ENCODE measurements around the gene ABL1.

ABL1 gene

DNA sequence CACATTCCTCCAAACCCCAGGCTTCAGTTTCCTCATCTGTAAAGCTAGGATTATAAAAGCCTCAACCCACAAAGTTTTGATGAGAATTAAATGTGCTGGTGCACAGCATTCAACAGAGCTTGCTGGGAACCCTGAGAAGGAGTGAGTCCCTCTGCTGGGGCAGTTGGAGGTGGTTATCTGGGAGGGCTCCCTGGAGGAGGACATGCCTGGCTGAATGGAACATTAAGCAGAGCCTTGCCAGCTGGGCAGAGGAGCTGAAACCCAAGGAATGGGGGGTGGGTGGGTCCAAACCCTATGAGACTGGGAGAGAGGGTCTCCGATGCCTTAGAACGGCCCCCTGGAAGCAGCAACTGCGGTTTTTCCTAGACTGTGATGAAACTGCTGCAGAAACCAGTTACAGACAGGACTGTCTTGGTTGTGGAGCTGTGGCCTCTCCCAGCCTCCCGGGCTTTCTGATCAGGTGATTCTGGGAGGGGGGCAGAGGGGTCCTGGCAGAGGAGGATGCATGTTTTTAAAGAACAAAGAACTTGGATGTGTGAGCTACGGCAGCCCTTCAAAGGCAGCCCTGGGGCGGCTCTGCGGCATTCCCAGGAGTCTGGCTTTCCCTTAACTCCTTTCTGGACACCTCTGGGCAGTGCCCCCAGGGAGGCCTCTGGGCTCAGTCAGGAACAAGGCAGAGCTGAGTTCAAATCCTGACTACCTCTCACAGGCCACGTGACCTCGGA, 83.2 kb downstream of the ABL1 start:
- no peak for DNase-seq (ENCODE audit: low spot score)

DNA sequence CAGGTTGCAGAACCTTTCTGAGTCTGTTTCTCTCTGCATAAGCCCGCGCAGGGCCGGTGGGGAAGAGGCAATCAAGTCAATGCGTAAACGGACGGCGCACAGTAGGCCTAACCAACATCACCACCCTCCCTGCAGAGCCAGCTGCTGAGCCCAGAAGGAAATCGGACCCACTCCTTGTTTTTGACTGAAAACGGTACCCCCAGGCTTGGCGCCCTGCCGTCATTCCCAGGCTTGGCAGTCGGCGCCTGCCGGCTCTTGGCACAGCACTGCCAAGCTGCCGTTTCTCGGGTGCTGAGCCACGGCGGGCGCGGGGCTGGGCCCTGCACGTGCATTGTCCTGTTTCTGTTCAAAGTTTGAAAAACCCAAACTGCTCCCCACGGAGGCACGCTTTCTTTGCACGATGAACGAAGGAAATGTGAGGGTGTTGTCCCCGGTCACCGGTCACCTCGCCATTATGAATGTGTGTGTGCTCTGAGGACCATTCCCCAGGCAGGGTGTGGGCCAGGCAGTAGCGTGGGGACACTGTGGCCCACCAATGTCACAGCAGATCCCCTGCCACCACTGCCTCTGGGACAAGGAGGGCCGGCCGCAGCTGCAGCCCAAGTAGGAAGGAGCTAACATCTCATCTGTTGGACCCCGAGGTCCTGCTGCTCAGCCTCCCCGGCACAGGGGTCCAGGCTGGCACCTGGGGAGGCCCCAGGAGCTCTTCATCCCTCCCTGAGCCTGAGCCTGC, 83.9 kb downstream of the ABL1 start:
- peak; percentile 35 for DNase-seq (ENCODE audit: low spot score)

DNA sequence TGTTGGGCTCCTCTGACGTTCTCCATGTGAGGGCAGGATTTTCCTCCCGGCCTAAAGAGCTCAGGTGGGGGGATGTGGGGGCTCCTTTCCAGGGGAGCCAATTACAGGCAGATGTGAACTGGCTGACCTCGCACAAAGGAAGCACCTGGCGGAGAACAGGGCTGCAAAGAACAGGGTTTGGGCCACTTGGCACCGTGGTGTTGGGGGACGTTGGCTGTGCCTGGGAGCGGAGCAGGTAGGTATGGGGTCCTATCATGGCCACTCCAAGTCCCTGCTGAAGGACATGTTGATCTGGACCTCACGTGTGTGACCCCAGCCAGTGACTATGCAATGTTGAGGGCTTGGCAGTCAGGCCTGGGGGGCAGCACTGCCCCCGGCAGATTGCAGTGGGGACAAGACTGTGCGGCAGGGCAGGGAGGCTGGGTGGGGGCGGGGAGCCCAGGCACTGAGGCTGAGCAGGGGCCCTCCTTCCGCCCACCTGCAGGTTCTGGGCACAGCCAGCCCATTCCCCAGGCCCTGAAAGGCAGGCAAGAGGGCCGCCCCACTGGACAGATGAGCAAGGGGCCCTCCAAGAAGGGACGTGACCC, 84.6 kb downstream of the ABL1 start:
- DNase-seq (ENCODE audit: low spot score) = no peak

DNA sequence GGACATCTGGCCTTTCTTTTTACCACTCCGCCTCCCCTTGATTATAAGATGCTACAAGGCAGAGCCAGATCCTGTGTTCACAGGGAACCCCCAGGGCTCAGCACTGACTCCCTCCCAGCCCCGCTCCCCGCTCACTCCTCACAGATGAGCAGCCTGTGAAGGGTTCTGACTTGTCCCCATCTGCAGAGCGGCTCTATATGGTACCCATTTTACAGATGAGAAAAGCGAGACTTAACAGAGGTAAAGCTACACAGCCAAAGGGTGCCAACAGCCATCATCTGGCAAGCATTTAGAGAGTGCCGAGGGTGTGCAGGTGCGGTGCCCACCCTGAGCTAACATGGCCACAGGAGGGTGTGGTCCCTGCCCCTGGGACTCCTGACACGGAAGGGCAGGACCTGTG, 85.2 kb downstream of the ABL1 start:
- DNase-seq (ENCODE audit: low spot score) = no peak

DNA sequence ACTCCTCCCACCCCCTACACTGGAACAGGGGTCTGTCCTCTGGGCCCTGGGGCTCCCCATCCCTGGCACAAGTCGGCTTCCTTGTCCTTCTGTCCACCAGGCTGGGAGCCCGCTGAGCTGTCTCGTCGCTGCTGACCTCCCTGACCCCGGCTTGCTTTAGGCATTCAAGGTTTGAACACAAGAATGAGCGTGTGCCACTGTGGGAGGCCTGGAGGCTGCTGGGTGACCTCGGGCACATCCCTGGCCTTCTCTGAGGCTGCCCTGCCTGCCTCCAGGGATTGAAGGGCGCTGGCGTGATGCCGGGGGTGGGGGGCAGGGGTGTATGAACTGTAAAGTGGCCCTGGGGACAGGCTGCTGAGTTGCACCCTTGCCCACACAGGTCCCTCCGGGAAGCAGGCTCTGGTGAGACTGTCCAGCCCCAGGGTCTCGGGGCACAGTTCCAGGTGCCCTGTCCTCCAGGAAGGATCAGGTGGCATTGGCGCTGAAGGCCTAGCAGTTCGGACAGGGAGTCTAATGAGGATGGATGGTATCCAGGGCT, 85.8 kb downstream of the ABL1 start:
- DNase-seq (ENCODE audit: low spot score) = no peak

DNA sequence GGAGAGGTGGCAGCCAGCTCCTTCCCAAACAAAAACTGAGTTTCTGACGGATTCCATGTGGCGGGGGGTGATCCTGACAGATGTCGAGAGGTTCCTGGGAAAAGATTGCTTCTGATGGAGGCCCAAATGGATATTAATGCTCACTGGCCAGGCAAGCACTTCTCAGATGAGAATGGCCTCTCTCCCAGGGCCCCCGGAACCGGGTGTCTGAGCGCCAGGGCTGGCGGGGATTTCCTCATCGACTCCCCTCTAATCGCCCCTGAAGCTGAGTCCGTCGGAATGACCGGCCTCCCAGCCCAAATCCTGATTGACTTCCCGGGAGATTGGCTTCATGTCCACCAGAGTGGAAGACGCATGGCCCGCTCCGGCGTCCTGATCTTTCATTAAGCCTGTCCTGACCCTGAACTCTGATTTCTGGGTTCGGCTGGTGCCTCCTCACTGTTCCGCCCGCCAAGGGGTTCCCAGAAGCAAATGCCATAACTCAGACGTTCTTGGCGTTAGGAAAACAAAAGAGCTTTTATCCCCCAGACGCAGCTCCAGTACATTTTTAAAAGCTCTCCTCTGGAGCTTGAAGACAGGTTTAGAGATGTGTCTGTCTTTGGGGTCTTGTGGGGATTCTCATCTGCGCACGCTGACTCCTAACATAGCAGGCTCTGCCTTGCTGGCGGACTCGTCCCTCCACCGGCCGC, 86.4 kb downstream of the ABL1 start:
- DNase-seq (ENCODE audit: low spot score) = no peak

DNA sequence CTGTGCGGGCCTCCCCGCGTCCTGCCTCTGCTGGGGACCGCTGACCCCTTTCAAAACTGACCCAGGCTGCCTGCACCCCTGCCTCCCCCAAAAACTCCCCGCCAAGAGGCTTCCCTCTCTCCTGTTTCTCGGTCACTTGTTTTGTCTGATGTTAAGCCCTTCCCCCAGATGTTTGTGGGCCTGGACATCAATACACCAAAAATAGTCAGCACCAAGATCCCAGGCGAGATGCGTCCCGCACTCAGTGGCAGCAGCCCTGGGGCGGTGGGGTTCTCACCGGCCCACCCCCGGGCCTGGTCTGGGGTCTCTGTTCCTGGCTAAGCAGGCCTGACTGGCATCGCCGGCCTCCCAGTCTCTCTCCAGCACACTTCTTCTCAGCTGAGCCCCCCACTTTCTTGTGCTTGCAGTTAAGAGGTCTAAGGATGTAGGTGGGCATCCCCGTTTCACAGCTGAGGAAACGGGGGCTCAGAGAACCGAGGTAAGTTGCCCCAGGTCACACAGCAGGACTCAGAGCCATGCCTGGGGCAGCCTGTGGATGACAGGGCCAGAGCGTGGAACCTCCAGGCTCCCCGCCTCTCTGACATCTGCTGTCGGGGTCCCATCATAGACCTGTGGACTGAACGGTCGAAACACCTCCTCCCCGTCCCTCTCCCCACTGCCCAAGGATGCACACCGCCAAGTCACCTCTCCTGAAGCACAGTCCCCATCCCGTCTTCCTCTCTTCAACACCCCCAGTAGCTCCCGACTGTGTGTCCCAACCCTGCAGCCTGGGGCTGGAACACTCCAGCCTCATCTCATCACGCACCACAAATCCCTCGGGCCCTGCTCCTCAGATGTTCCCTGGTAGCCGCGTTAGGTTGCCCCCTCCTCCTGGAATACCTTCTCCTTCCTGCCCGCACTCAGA, 87.2 kb downstream of the ABL1 start:
- DNase-seq (ENCODE audit: low spot score) = no peak

DNA sequence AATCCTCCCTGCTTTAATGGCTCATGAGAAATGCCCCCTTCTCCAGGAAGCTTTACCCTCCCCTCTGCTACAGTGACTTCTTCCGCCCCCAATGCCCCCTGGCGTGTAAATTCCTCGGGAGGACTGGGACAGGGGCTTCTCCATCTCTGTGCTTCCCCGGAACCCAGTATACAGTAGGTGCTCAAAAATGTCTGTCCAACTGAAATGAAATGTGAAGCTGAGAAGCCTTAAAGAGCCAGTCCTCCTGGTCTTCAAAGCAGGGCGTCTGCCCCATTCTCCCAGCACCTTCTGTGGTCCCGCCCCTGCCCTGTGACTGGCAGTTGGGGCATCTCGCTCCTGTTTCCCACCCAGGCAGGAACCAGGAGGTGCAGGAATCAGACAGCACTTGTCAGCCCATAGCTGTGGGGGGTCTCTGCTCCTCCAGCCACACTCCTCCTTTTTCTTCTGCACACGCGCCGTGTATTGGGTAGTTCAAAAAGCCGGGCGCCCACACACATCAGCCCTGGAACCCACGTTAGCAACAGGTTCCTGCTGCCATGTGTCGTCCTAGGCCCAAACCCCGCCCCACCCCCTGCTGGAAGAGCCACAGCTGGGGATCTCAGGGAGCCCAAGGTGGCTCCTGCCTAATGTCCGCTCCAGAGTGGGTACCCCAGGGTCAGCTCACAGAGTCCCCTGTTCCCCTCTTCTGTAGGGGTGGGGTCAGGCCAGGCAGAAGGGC, 88.0 kb downstream of the ABL1 start:
- DNase-seq (ENCODE audit: low spot score) = no peak

DNA sequence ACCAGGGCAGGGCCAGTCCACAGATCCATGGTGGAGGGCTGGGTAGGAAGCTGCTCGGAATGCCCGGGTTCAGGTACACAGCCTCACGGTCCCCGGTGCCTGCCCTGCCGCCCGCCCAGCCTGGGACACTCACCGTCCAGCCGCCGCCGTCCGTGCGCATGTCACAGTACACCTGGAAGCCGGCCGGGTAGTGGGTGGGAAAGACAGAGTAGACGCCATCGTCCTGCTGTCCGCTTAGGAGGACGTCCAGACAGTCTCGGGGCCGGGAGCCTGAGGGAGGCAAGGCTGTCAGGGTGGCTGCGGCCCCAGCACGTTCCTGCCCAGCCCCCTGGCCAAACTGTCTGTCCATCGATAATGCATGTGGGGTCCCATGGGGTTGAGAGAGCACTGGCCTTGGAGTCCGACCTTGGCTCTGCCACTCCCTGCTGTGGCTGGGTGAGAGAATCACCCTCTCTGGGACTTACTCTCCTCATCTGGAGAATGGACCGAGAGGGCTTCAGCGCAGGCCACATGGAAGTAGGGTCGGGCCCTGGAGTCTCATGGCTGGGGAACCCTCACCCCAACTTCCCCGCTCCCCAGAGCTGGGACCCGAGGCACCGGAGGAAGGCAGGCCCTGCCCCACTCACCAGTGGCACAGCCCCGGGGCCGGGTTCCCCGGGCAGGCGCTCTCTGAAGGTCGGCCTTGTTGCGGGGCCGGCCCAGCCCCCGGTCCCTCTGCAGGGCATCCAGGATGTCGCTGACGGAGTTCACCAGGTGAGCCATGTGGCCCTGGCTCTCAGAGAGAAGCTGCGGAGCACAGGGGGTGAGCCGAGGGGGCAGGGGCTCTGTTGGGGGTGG, 88.8 kb downstream of the ABL1 start:
- DNase-seq (ENCODE audit: low spot score) = no peak

DNA sequence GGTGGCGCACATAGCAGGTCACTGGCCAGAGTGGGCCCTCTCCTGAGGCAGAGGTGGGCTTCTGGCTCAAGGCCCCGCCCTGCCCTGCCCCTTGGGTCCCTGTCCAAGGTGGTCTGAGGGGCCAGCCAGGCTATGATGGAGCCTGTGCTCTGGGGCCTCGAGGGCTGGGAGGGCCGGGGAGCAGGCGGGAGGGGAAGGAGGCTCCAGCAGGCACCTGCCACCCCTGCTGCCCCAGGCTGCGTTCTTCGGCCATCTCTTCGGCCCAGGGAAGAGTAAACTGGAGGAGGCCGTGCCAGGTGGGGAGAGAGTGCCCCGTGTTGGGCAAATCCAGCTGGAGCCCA, 89.4 kb downstream of the ABL1 start:
- no peak for DNase-seq (ENCODE audit: low spot score)

DNA sequence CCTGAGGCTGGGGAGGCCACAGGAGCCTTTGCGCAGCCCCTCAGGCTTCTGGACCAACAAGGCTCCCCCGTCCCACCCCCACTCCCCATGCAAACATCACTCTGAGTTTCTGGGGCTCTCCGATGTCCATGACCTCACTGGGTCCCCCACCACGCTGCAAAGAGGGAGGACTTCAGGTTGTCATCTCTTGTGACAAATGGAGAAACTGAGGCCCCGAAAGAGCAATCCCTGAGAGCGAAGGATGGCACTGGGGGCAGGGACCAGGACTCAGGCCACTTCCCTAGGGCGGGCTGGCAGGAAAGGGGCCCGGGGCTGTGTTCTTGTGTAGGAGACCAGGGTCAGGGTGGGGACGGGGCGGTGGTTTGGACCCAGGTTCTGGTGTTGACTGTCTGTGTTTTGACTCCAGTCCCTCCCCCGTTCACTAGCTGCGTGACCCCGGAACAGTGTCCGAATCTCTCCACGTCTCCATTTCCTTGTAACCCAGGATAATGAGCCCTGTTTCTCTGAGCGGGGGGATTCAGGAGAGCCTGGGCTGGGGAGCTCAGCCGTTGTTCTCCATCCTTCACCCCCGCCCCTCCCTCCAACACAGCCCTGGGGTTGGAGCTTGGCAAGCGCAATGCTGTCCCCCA, 90.1 kb downstream of the ABL1 start:
- DNase-seq (ENCODE audit: low spot score) = no peak

DNA sequence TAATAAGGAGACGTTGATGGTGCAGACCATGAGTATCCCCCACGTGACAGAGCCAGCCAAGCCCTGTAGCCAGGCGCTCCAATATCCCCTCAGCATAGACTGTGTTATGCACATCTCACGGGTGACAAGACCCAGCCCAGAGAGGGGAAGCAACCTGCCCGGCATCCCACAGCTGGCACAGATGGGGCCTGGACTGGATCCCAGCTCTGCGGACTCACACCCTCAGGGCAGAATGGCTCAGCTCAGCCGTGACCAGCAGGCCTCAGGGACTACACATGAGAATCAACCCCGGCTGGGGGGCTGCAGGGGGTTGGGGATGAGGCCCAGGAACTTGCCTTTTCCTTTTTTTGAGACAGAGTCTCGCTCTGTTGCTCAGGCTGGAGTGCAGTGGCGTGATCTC, 92.3 kb downstream of the ABL1 start:
- DNase-seq (ENCODE audit: low spot score) = no peak

DNA sequence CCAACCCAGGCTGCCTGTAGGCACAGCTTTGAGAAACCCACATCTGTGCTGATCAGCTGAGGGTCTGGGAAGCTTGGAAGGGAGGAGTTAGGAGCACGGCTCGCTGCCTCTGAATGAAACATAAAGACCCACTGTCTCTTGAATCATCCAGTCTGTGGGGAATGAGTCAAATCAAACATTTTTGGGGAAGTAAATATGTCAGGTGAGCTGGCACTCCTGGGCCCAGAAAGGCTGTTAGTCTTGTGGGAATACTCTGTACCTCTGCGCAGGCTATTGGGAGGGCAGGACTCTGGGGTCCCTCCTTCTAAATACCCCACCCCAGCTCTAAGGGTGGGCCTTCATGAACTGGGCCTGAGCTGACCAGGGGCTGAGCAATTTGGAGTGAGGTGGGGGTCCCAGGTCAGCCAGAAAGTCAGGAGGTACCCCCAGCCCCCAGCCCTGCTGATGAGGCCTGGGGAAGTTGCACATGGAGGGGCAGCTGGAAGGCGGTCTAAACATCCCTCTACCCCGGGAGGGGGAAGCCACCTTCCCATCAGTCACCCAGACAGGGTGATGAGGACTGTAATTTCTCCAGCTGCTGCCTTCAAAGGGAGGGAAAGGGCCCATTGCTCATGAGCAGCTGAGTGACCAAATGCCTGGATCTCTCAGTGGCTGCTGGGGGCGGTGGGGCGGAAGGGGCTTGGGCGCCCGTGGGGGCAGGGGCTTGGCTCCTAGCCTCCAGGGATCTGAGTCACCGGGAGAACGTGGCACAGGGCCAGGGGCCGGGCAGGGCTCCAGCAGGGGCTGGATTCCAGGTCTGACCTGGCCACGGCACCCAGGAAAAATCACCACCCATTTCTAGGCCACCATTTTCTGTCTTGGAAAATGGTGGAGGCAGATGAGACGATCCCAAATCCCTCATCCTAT, 93.2 kb downstream of the ABL1 start:
- DNase-seq (ENCODE audit: low spot score) = no peak

DNA sequence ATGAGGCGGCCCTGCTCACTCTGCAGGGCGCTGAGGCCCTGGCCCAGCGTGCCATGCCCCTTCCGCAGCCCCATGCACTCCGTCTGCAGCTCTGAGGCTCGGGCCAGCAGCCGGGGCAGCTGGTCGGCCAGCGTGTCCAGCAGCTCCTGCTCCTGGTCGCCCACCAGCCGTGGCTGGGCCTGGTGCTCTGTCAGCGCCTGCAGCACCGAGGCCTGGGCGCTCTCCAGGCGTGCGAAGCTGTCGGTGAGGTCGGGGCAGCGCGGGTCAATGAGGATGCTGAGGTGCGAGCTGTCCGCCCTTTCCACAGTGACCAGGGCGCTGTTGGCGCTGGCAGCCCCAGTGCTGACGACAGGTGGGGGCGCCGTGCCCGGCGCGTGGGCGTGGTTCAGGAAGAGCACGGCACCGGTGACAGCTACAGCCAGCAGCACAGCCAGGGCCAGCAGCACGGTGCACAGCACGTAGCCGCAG, 94.6 kb downstream of the ABL1 start:
- no peak for DNase-seq (ENCODE audit: low spot score)

DNA sequence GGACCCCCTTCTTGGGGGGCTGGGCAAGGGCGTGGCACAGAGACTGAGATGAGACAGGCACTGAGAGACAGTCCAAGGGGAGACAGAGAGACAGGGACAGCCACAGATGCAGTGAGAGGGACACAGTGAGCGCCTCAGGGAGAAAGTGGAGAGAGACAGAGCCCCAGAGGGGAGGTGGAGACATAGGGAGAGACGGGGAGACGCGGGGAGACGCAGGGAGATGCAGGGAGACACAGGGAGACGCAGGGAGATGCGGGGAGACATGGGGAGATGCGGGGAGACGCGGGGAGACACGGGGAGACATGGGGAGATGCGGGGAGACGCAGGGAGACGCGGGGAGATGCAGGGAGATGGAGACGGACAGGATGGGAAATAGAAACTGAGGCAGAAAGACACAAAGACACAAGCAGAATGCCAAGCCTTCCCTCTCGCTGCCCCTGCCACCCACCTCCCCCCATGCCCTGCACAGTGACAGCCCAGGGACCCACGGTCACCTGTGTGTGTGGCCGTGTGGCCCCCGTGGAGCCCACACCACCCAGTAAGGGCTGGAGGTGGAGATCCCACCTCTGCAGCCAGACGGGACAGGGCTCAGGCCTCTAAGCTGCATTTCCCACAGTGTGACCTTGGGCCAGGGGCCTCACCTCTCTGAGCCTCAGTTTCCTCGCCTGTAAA, 95.2 kb downstream of the ABL1 start:
- DNase-seq (ENCODE audit: low spot score) = no peak

DNA sequence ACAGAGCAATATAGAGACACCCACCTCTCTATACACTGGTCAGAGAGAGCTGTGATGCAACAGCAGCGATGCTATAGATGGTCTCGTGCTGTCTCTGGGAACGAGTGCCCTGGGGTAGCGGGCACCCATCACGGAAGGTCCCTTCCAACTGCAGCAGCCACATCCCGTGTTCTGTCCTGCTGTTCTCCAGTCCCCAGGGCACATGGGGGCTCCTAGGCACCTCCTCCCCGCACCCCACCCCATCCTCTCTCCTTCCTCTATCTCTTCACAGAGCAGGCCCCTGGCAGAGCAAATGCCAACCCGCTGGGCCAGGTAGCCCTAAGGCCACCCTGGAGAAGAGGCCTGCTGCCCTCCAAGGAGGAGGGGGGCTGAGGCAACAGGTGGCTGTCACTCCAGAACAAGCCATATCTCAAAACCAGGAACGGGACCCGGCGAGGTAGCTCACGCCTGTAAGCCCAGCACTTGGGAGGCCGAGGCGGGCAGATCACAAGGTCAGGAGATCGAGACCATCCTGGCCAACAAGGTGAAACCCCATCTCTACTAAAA, 95.8 kb downstream of the ABL1 start:
- DNase-seq (ENCODE audit: low spot score) = no peak

DNA sequence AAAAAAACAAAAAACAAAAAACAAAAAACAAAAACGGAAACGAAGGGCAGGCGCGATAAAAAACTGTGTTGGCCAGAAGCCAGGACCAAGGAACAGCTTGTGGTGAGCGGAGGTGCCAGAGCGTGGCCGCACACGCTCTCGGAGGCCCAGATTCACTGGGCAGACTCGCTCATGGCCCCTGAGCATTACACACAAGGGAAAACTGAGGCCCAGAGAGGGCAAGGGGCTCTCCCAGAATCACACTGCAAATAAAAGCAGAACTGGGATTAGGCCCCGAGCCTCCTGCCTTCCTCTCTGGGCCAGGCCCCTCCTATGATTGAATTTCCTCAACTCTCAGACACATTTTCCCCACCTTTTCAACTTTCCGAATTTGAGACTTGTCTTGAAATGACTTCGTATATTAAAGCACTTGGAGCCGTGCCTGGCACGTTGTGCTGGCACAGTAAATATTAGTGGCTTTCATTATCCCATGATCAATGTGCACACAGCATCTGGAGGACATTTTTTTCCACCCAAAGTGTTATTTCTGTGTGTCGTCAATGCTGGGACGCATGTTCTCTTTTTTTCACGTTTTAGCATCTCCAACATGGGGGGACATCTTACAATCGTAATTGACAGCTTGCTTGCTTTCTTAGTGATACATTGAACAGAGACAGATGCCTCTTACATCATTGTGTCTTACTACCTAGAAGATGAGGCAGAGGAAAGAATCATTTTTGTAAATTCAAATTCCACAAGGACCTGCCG, 96.6 kb downstream of the ABL1 start:
- no peak for DNase-seq (ENCODE audit: low spot score)

Data from putamen (tissue), 1 donor.